AG10803 (cell line): Measurements from ENCODE around the gene SPNS2.

Experiments
- DNase-seq: peaks from one replicate; pipeline ENCODE4 v3.0.0; 2010; ENCODE audit warnings: low read depth
- H3K4me3 ChIP-seq: 2 replicates; pipeline ENCODE4 v1.5.1; 2011; ENCODE audit warnings: mild to moderate bottlenecking, low read length, control low read depth
- TF ChIP-seq, protein P1 (sequence below): conservative IDR thresholded peaks from 2 replicates; pipeline ENCODE4 v1.5.1; 2011; ENCODE audit warnings: mild to moderate bottlenecking, low read length, control low read depth, inconsistent platforms

The SPNS2 gene

DNA sequence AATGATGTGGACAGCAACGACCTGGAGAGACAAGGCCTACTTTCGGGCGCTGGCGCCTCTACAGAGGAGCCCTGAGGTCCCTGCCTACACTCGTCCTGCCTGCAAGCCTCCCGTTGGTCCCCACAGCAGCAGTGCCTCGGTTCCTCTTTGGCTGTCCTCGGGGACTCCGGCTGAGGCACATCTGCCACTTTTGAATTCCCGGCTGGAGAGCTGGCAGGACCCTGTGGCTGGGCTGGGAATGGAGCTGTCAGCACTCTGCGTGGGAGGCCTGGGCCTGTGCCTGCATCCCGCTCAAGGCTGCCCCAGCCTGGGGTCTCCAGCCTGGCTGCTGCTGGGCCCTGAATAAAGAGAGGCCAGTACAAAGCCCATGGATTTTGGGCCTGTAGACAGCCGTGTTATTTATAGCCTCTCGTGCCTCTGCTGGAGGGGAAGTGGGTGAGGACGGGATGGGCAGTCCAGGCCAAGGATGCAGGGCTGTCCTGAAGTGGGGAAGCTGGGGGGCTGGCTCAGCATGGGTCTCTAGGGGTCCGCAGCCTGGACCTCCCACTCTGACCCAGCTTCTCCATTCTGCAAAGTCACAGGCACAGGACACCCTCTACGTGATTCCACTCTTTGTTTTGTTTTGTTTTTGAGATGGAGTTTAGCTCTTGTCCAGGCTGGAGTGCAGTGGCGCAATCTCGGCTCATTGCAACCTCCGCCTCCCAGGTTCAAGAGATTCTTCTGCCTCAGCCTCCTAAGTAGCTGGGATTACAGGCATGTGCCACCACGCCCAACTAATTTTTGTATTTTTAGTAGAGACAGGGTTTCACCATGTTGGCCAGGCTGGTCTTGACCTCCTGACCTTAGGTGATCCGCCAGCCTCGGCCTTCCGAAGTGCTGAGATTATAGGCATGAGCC lies 10.6 kb upstream of the SPNS2 start:
- no peak overlapping the region for H3K4me3 ChIP-seq
- TF ChIP-seq, protein P1, sequence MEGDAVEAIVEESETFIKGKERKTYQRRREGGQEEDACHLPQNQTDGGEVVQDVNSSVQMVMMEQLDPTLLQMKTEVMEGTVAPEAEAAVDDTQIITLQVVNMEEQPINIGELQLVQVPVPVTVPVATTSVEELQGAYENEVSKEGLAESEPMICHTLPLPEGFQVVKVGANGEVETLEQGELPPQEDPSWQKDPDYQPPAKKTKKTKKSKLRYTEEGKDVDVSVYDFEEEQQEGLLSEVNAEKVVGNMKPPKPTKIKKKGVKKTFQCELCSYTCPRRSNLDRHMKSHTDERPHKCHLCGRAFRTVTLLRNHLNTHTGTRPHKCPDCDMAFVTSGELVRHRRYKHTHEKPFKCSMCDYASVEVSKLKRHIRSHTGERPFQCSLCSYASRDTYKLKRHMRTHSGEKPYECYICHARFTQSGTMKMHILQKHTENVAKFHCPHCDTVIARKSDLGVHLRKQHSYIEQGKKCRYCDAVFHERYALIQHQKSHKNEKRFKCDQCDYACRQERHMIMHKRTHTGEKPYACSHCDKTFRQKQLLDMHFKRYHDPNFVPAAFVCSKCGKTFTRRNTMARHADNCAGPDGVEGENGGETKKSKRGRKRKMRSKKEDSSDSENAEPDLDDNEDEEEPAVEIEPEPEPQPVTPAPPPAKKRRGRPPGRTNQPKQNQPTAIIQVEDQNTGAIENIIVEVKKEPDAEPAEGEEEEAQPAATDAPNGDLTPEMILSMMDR: no peak
- no peak for DNase-seq

DNA sequence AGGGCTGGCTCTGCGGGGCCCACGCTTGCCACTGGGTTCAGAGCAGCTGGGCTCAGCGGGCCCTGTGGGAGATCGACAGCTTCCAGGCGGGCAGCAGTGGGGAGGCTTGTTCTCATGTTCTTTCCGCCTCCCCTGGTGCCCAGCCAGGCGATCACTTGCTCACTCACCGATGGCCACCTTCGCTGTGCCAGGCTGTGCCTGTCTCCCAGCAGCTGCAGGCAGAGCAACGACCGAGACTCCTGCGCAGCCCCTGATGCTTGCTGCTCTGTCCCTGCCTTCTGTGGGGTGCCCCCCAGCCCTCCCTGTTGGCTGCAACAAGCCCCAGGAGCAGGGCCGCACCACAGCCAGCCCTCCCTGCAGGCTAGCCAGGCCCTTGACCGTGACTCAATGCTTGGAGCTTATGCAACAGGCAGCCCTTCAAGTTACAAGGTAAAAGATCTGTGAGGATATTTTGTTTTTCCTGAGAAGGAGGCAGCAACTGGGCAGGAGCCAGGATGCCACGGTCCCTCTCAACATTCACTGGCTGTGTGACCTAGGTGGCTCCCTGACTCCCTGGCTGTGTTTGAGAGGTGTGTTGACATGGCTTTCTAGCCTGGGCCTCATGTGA lies 9.6 kb upstream of the SPNS2 start:
- DNase-seq: no peak
- H3K4me3 ChIP-seq: no peak overlapping the region
- TF ChIP-seq, protein P1: no peak

DNA sequence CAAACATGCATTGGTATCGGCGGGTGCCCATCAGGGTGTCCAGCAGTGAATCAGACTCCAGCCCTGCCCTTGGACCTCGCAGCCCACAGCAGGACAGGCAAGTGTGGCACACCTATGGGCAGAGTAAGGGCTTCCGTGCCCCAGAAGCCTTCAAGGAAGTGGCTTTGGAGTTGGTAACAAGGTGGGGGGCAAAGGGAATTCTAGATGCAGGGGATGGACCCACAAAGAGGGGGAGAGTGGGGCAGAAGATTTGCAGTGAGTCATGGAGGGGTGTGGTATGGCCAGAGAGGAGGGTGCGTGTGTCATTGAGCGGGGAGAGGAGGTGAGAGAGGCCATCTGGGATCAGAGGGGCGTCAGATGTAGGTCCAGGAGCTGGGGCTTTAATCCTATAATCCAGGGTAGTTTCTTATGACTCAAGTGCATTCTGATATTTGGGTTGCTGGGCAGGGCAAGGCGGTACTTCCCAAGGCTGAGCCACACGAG lies 8.5 kb upstream of the SPNS2 start:
- DNase-seq: no peak
- no peak overlapping the region for H3K4me3 ChIP-seq
- TF ChIP-seq, protein P1: no peak

DNA sequence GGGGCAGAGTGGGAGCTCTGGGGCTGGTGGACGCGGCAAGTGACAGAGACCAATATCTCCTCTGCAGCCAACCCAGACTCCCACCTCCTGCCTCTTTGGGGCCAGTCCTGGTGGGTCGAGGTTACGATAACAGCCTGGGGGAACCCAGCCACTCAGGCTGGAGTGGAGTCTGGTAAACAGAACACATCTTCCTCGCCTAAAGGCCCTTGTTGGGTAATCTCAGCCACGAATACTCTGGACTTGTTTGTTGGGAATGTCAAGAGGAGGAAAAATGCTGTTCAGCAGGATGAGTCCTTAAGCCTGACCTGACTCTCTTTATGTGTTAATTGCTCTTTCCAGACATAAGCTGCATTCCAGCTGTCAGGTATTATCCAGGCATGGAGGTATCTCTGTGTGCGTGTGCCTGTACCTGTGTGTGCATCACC lies 8.0 kb upstream of the SPNS2 start:
- no peak overlapping the region for H3K4me3 ChIP-seq
- DNase-seq: no peak
- TF ChIP-seq, protein P1: no peak

DNA sequence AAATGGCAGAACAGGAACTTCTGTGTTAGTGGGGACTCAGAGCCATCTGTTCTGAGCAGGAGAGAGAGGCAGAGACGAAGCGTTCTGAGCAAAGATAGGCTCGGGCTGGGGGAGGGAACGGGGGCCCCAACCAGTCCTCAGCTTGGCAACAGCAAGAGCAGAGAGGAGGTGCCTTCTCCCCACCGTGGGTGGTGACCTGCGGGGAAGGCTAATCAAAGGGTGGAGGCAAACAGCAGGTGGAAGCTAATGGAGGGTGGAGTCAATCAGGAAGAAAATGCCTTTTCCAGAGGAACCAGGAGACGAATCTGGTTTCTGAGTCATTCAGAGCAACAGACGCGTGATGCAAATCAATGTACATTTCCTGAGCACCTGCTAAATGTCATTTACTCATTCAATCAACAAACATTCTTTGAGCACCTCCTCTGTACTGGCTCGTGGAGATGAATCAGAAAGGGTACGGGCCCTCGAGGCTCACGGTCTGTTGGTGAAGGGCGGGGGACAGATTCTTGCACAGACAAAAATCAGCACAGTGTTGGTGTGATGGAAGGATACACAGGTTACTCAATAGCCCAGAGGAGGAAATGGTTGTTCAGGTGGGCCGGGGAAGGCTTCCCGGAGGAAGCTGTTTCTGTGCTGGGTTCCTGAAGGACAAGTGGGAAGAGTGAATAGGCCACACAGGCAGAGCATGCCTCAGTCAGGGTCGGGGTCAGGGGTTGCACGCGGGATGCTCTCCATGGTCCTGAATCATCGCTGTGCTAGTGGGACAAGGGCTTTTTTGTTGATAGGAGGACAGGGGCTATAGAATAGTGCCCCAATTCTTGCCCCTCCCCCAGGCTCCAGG lies 5.7 kb upstream of the SPNS2 start:
- H3K4me3 ChIP-seq: no peak overlapping the region
- no peak for DNase-seq
- TF ChIP-seq, protein P1: no peak

DNA sequence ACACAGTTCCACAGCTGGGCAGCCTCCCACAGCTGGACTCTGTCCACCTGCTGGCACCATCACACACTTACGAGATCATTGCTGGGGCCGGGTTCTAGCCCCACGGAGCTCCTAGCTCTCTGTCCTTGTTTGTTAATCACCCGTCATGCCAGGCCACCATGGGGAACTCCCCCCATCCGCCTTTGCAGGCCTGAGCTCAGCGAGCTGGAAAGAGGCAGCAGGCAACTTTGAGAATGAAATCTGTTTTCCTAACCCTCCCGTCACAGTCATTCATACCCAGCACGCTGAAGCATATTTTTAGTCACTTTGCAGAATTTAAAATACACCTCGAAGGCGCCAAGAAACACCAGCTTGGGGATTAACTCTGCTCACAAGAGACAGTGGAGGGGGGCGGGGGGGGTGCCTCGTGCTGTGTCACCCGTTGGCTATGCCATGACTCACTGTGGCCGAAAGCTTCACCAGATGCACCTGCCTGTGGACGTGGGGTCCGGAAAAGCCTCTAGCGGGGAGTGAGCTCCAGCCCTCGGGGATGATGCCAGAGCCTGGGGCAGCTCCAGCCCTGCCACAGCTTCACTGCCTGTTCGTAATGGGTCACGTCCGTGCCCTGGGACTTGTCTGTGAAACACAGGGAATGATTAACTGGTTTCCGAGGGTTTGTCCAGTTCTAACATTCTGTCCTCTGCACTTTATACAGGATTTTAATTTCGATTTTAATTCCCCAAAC lies 1.4 kb upstream of the SPNS2 start:
- TF ChIP-seq, protein P1: no peak
- DNase-seq: peak; percentile 34
- no peak overlapping the region for H3K4me3 ChIP-seq
